Measurements from ENCODE around the gene PAM.
A peak's percentile ranks its signal among the peaks of the same experiment; 100 is the strongest.

Gene PAM

GRCh38 chr5:102787134-102787533, 32.0 kb downstream of the PAM start:
- ATAC-seq (no peak), DNase-seq (ENCODE audit: low spot score in 2 of 2) (no peak)
- no peak overlapping the region for H3K4me3 Mint-ChIP-seq
- H3K4me1 Mint-ChIP-seq: peaks cover 39% of the 10 kb centered on the region
- H3K9me3 Mint-ChIP-seq: peaks cover 3% of the 10 kb centered on the region
- H3K36me3 Mint-ChIP-seq: peaks cover 22% of the 10 kb centered on the region
- H3K27ac Mint-ChIP-seq: no peak overlapping the region

GRCh38 chr5:102788788-102789187, 33.7 kb downstream of the PAM start:
- no peak for DNase-seq (ENCODE audit: low spot score in 2 of 2)
- Mint-ChIP-seq H3K4me1 (peaks cover 35% of the 10 kb centered on the region), H3K4me3 (no peak overlapping the region), H3K27ac (no peak overlapping the region), H3K36me3 (peaks cover 19% of the 10 kb centered on the region), H3K9me3 (peaks cover 3% of the 10 kb centered on the region)
- no peak for ATAC-seq

- H3K4me1 Mint-ChIP-seq: peaks cover 28% of the 10 kb centered on the region
- peak overlapping the region; percentile 2 for H3K27ac Mint-ChIP-seq
- H3K9me3 Mint-ChIP-seq: no peaks in the 10 kb centered on the region
- peaks cover 12% of the 10 kb centered on the region for H3K36me3 Mint-ChIP-seq
- no peak for ATAC-seq
- no peak overlapping the region for H3K4me3 Mint-ChIP-seq
- DNase-seq (ENCODE audit: low spot score in 2 of 2): no peak
Measured at GRCh38 chr5:102789469-102789868, 34.4 kb downstream of the PAM start.

DNA sequence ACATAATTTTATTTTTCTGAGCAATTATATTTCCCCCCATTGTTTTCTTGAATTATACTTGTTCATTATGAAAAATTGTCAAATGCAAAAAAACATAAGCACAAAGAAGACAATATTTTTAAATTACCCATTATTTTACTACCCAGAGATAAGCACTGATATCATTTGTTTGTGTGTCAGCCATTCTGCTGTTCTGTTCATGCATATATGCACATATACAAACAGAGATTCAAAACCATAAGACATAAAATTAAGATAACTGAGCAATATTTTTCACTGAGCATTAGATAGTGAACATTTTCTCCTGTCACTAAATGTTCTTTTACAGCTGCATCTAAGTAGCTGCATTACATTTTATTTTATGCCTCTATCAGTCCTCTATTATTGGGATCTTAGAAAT, 35.6 kb downstream of the PAM start:
- DNase-seq (ENCODE audit: low spot score in 2 of 2) (no peak), ATAC-seq (no peak)
- Mint-ChIP-seq H3K27ac (no peak overlapping the region), H3K4me3 (no peak overlapping the region), H3K9me3 (no peaks in the 10 kb centered on the region), H3K36me3 (peaks cover 11% of the 10 kb centered on the region), H3K4me1 (peaks cover 19% of the 10 kb centered on the region)

- Mint-ChIP-seq H3K36me3 (peaks cover 11% of the 10 kb centered on the region), H3K4me3 (no peak overlapping the region), H3K4me1 (peaks cover 15% of the 10 kb centered on the region), H3K9me3 (no peaks in the 10 kb centered on the region), H3K27ac (no peak overlapping the region)
- DNase-seq (ENCODE audit: low spot score in 2 of 2) (no peak), ATAC-seq (peak; percentile 55)
Measured at GRCh38 chr5:102792705-102793104, 37.6 kb downstream of the PAM start.

DNA sequence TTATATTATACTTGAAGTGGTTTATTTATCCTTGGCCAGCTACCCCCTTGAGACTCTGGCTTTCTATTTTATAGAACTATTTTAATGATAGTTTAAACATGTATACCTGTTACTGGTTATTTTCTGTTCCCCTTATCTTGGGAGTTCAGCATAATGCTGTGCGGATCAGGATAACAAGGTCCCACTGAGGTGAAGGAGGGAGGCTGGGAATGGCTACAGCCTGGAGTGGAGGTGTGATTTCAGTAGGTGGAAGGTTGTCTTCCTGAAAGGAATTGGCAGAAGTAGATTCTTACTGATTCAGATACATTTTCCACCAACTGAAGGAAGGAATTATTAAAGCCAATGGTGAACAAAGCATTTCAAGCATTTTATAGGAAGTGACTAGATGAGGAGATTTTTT, 38.9 kb downstream of the PAM start:
- ATAC-seq: no peak
- DNase-seq (ENCODE audit: low spot score in 2 of 2): no peak
- Mint-ChIP-seq H3K36me3 (peaks cover 11% of the 10 kb centered on the region), H3K4me1 (peaks cover 25% of the 10 kb centered on the region), H3K9me3 (no peaks in the 10 kb centered on the region), H3K4me3 (no peak overlapping the region), H3K27ac (no peak overlapping the region)

GRCh38 chr5:102794677-102795331, 39.7 kb downstream of the PAM start:
- Mint-ChIP-seq H3K27ac (no peak overlapping the region), H3K9me3 (no peaks in the 10 kb centered on the region), H3K36me3 (peaks cover 11% of the 10 kb centered on the region), H3K4me3 (no peak overlapping the region), H3K4me1 (peaks cover 22% of the 10 kb centered on the region)
- DNase-seq (ENCODE audit: low spot score in 2 of 2): no peak
- no peak for ATAC-seq

- Mint-ChIP-seq H3K9me3 (no peaks in the 10 kb centered on the region), H3K36me3 (peaks cover 11% of the 10 kb centered on the region), H3K27ac (no peak overlapping the region), H3K4me1 (peaks cover 29% of the 10 kb centered on the region), H3K4me3 (no peak overlapping the region)
- DNase-seq (ENCODE audit: low spot score in 2 of 2): no peak
- no peak for ATAC-seq
Measured at GRCh38 chr5:102795526-102795925, 40.4 kb downstream of the PAM start.

DNA sequence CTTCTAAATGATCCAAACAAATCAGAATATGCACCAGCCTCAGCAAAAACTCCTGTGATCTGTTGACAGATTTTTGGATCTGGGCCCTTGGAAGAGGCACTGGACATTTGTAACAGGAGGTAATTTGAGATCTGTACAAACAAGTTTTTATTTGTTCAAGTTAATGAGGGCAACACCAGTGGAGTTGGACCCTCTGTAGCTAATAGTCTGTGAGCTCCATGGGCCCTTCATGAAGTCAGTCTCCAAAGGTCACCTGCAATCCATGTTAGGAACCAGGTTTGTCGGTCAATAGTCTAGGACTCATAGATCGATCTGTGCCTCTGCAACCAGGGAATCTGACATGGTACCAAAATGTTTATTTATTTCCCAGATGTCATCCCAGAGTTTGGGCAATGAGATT, 40.9 kb downstream of the PAM start:
- H3K4me1 Mint-ChIP-seq: peaks cover 33% of the 10 kb centered on the region
- H3K4me3 Mint-ChIP-seq: no peak overlapping the region
- no peak for DNase-seq (ENCODE audit: low spot score in 2 of 2)
- no peak overlapping the region for H3K27ac Mint-ChIP-seq
- peaks cover 11% of the 10 kb centered on the region for H3K36me3 Mint-ChIP-seq
- no peak for ATAC-seq
- H3K9me3 Mint-ChIP-seq: no peaks in the 10 kb centered on the region

GRCh38 chr5:102796498-102796897, 41.4 kb downstream of the PAM start:
- ATAC-seq (no peak), DNase-seq (ENCODE audit: low spot score in 2 of 2) (no peak)
- H3K36me3 Mint-ChIP-seq: peaks cover 15% of the 10 kb centered on the region
- H3K4me1 Mint-ChIP-seq: peaks cover 37% of the 10 kb centered on the region
- no peaks in the 10 kb centered on the region for H3K9me3 Mint-ChIP-seq
- H3K4me3 Mint-ChIP-seq: no peak overlapping the region
- no peak overlapping the region for H3K27ac Mint-ChIP-seq

DNA sequence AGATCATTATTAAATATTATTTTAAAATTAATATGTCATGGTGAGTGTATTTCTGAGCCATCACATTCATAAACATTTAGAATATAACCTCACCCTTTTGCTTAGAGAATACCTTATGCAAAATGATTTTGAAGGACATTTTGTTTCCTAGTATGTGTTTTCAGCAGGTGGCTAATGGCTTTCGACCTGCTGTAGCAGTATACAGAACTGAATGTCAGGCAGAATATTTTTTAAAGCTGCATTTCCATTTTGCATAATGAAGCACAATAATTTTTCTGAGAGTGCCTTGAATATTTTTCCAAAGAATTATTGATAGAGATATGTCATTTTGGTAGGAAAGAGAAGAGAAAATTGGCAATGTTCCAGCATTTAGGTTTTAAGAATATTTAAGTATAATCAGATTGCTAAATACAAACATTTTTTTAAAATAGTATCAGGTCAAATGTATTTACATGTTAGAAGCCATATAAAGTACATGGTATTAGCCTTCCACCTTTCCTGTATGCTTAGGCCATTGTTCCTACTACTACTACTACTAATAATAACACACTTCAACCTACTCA, 42.3 kb downstream of the PAM start:
- no peak for ATAC-seq
- Mint-ChIP-seq H3K9me3 (no peaks in the 10 kb centered on the region), H3K27ac (no peak overlapping the region), H3K4me1 (peaks cover 31% of the 10 kb centered on the region), H3K4me3 (no peak overlapping the region), H3K36me3 (peaks cover 16% of the 10 kb centered on the region)
- DNase-seq (ENCODE audit: low spot score in 2 of 2): no peak

- Mint-ChIP-seq H3K4me3 (no peak overlapping the region), H3K27ac (no peak overlapping the region), H3K9me3 (no peaks in the 10 kb centered on the region), H3K4me1 (peaks cover 37% of the 10 kb centered on the region), H3K36me3 (peaks cover 12% of the 10 kb centered on the region)
- ATAC-seq (no peak), DNase-seq (ENCODE audit: low spot score in 2 of 2) (no peak)
Measured at GRCh38 chr5:102798104-102798785, 43.1 kb downstream of the PAM start.

DNA sequence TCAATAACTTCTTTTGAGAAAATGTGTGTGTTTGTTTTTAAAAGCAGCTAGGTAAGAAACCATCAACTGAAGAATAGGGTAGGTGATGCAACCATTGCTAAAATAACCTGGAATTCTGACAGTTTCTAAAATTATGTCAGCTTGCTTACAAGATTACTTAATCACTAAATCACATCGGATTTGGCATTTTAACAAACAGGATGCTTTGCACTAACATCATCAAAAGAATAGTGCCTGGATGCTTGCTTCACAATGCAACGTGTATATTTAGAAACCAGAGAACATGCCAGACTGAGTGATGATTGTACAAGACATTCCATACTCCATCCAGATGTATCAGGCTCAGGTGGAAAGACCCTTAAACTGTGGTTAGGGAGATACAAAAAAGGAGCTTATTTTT, 43.9 kb downstream of the PAM start:
- Mint-ChIP-seq H3K4me1 (peaks cover 45% of the 10 kb centered on the region), H3K9me3 (no peaks in the 10 kb centered on the region), H3K36me3 (peaks cover 17% of the 10 kb centered on the region), H3K4me3 (no peak overlapping the region), H3K27ac (no peak overlapping the region)
- ATAC-seq (no peak), DNase-seq (ENCODE audit: low spot score in 2 of 2) (no peak)

DNA sequence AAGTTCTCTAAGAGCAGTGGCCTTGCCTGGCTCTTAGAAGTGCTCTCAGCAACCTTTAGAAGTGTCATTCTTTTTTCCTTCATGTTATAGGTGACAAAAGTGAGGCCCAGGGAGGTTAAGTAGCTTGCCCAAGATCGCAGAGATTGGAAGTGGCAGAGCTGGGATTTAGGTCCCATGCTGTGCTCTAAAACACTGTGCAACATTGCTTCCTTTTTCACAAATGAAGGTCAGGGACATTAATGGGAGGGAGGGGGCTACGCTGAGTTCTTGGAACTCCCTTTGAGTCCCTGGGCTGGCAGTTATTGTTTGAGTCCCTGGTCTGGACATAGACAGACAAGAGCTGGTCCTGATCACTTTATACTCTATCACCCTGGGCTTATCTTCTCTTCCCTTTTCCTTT, 45.3 kb downstream of the PAM start:
- DNase-seq (ENCODE audit: low spot score in 2 of 2): no peak
- H3K36me3 Mint-ChIP-seq: peaks cover 18% of the 10 kb centered on the region
- no peaks in the 10 kb centered on the region for H3K9me3 Mint-ChIP-seq
- H3K4me1 Mint-ChIP-seq: peaks cover 52% of the 10 kb centered on the region
- no peak overlapping the region for H3K27ac Mint-ChIP-seq
- no peak for ATAC-seq
- H3K4me3 Mint-ChIP-seq: no peak overlapping the region

- DNase-seq (ENCODE audit: low spot score in 2 of 2) (no peak), ATAC-seq (peak; percentile 82)
- Mint-ChIP-seq H3K36me3 (peaks cover 19% of the 10 kb centered on the region), H3K9me3 (no peaks in the 10 kb centered on the region), H3K4me3 (no peak overlapping the region), H3K27ac (no peak overlapping the region), H3K4me1 (peaks cover 54% of the 10 kb centered on the region)
Measured at GRCh38 chr5:102801371-102801770, 46.3 kb downstream of the PAM start.

All from stimulated activated effector memory CD8-positive, alpha-beta T cell treated with anti-CD3 and anti-CD28 coated beads, Interleukin-12 subunit alpha, Interleukin-12 subunit beta, amount 100 ng/mL, for 72 hours (primary cell).